ENCODE measurements around the gene ARHGAP15. TPM values are rescaled to one million over a fixed set of nuclear protein-coding genes. Genes with fewer than 3 reads are reported as not detected.
A peak's percentile ranks its signal among the peaks of the same experiment; 100 is the strongest.
"Not testable (repeated sequence)": the region's sequence is repeated elsewhere in the genome, so short reads cannot be mapped to it uniquely, and the experiment has no call there.

Gene ARHGAP15
- total and polyA plus RNA-seq, 3 donors from 2014 or later, result 2.2 to 15.0 (median 7.7) TPM

GRCh38 chr2:143085125-143085784 lies 44.0 kb upstream of the ARHGAP15 start:
- no peak for DNase-seq
- Histone ChIP-seq H3K27me3 (no peaks in the 10 kb centered on the region), H3K27ac (no peak overlapping the region), H3K36me3 (ENCODE audit: low read depth, missing control alignments) (no peaks in the 10 kb centered on the region), H3K4me3 (no peak overlapping the region), H3K4me1 (no peaks in the 10 kb centered on the region), H3K9me3 (no peaks in the 10 kb centered on the region)
- TF ChIP-seq, protein P1, sequence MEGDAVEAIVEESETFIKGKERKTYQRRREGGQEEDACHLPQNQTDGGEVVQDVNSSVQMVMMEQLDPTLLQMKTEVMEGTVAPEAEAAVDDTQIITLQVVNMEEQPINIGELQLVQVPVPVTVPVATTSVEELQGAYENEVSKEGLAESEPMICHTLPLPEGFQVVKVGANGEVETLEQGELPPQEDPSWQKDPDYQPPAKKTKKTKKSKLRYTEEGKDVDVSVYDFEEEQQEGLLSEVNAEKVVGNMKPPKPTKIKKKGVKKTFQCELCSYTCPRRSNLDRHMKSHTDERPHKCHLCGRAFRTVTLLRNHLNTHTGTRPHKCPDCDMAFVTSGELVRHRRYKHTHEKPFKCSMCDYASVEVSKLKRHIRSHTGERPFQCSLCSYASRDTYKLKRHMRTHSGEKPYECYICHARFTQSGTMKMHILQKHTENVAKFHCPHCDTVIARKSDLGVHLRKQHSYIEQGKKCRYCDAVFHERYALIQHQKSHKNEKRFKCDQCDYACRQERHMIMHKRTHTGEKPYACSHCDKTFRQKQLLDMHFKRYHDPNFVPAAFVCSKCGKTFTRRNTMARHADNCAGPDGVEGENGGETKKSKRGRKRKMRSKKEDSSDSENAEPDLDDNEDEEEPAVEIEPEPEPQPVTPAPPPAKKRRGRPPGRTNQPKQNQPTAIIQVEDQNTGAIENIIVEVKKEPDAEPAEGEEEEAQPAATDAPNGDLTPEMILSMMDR (IDR thresholded peaks at IDR 0.05), result no peak
- no peak for TF ChIP-seq POLR2A (IDR thresholded peaks at IDR 0.05)
- intact Hi-C loops (cut with DNase I; ENCODE audit: low total_unique reads), result no loop called here
- 83 to 87% methylated on average over 1 of the region's 1 CpG for WGBS, 2 donors

DNA sequence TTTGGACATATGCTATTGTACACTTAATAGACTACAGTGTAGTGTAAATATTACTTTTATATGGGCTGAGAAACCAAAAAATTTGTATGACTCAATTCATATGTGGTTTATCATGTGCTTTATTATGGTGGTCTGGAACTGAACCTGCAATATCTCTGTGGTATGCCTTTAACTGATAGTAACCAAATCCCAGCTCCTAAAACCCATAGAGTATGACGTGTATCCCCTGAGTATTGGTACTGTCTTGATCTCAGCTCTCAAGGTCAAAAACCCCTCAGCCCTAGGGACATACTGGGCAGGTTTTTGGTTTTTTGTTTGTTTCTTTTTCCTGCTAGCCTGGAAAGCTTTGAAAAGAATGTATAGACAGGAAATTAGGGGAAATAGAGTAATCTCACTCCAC lies 42.2 kb upstream of the ARHGAP15 start:
- H3K36me3 ChIP-seq (ENCODE audit: low read depth, missing control alignments), result no peaks in the 10 kb centered on the region
- H3K4me3 ChIP-seq, result no peak overlapping the region
- TF ChIP-seq, protein P1 (IDR thresholded peaks at IDR 0.05), result no peak
- TF ChIP-seq POLR2A (IDR thresholded peaks at IDR 0.05), result no peak
- WGBS, 2 donors, result 43 to 59% methylated on average over 1 of the region's 1 CpG
- no peaks in the 10 kb centered on the region for H3K27me3 ChIP-seq
- intact Hi-C loops (cut with DNase I; ENCODE audit: low total_unique reads), result no loop called here
- no peaks in the 10 kb centered on the region for H3K9me3 ChIP-seq
- no peak for DNase-seq
- H3K4me1 ChIP-seq, result no peaks in the 10 kb centered on the region
- no peak overlapping the region for H3K27ac ChIP-seq

DNA sequence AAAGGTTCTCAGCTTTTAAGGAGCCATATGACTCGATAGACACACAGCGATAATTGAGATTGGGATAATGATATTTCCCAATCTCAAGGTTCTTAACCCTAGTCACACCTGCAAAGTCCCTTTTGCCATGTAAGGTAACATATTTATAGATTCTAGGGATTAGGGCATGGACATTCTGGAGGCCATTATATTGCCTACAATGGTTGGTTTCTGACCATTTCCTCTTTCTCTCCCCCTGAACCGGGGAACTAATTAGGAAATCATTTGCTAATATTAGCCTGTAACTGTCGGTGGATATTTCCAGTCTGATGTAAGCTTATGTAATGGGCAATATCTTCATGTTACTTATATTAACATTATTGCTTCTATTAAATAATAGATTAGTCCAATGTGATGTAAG lies 40.8 kb upstream of the ARHGAP15 start:
- 80 to 85% methylated on average over 4 of the region's 4 CpGs for WGBS, 2 donors
- no peaks in the 10 kb centered on the region for H3K4me1 ChIP-seq
- no peaks in the 10 kb centered on the region for H3K27me3 ChIP-seq
- no peak for DNase-seq
- H3K4me3 ChIP-seq, result no peak overlapping the region
- H3K36me3 ChIP-seq (ENCODE audit: low read depth, missing control alignments), result no peaks in the 10 kb centered on the region
- no peak for TF ChIP-seq POLR2A (IDR thresholded peaks at IDR 0.05)
- TF ChIP-seq, protein P1 (IDR thresholded peaks at IDR 0.05), result no peak
- no peaks in the 10 kb centered on the region for H3K9me3 ChIP-seq
- no peak overlapping the region for H3K27ac ChIP-seq
- intact Hi-C loops (cut with DNase I; ENCODE audit: low total_unique reads), result no loop called here

GRCh38 chr2:143089520-143089919 lies 39.7 kb upstream of the ARHGAP15 start:
- H3K9me3 ChIP-seq; H3K27me3 ChIP-seq; H3K4me1 ChIP-seq; H3K4me3 ChIP-seq; H3K27ac ChIP-seq; DNase-seq; H3K36me3 ChIP-seq (ENCODE audit: low read depth, missing control alignments); intact Hi-C loops (cut with DNase I; ENCODE audit: low total_unique reads): not testable (repeated sequence)
- WGBS, 2 donors, result 83 to 92% methylated on average over 1 to 9 of the region's 12 CpGs

DNA sequence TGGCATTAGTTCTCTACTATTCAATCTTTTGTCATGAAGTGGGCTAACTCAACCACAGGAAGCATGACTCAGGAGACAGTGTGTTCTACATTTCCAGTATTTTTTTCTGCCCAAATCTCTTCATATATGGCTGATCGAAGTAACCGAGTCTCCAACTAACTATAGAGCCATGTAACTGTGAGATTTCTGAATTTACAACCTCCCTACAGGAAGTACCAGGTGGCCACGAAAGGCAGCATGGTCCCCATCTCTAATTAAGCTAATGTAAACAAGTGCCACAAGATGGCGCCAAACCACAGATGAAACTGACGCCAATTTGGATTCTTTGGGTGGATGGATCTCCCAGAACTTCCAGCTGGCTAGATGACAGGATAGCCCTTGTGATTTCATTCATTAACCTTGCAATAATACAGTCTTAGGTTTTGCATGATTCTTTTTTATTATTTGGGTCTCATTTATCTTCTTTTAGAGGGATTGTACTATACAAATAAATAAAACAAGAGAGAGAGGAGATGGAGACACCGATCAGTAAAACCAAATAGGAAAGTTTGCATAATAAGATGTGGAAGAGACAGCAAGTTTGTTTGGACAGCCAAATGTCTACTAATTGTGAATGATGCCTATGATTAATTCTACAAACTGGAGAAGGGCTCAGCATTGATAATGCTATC lies 18.3 kb upstream of the ARHGAP15 start:
- Histone ChIP-seq H3K4me3 (no peak overlapping the region), H3K4me1 (no peaks in the 10 kb centered on the region), H3K36me3 (ENCODE audit: low read depth, missing control alignments) (no peaks in the 10 kb centered on the region), H3K27ac (no peak overlapping the region), H3K9me3 (no peaks in the 10 kb centered on the region), H3K27me3 (no peaks in the 10 kb centered on the region)
- 12 to 14% methylated on average over 6 of the region's 6 CpGs for WGBS, 2 donors
- intact Hi-C loops (cut with DNase I; ENCODE audit: low total_unique reads), result no loop called here
- peak; percentile 85 for DNase-seq
- TF ChIP-seq, protein P1 (IDR thresholded peaks at IDR 0.05), result peak; percentile 42 to 74 (median 71)
- TF ChIP-seq POLR2A (IDR thresholded peaks at IDR 0.05), result no peak
